Measurements from ENCODE around the gene CCL13. TPM values are rescaled to one million over a fixed set of nuclear protein-coding genes. Genes with fewer than 3 reads are reported as not detected.

CCL13 gene
- total and polyA plus RNA-seq, 8 donors = 0.65 to 29.5 (median 12.0) TPM; not detected in 4

- Histone ChIP-seq H3K36me3 (no peaks in the 10 kb centered on the region), H3K4me1 (no peaks in the 10 kb centered on the region), H3K27ac (no peak within 1 kb of the TSS), H3K27me3 (peaks cover 0 to 54% (median 0%) of the 10 kb centered on the region in 3 donors), H3K9me3 (no peaks in the 10 kb centered on the region), H3K4me3 (no peak within 1 kb of the TSS)
- 35 to 62% (median 43%) methylated on average over 5 of the region's 5 CpGs for WGBS, 5 donors
- no peak for TF ChIP-seq CTCF (IDR thresholded peaks at IDR 0.05)
- TF ChIP-seq EP300 (IDR thresholded peaks at IDR 0.05) = no peak
- no peak for TF ChIP-seq POLR2AphosphoS5 (IDR thresholded peaks at IDR 0.05)
- TF ChIP-seq POLR2A (IDR thresholded peaks at IDR 0.05) = no peak
- intact Hi-C loops (cut with DNase I; ENCODE audit: low total_unique reads) = loop anchor here (5.0 kb wide), 1 partner anchor 161 kb away; no protein-coding TSS in a partner anchor
- no peak for DNase-seq
These were observed 6.9 kb downstream of the CCL13 start, which contains the start of gene CCL1 for GRCh38 chr17:34363183-34363661. CCL1 (minus strand) TSS chr17:34363233; CDS start chr17:34363161, 72 bp downstream.

- no peak for DNase-seq
- H3K27ac ChIP-seq = no peak overlapping the region
- H3K27me3 ChIP-seq = peaks cover 0 to 55% (median 0%) of the 10 kb centered on the region in 3 donors
- H3K36me3 ChIP-seq = no peaks in the 10 kb centered on the region
- peaks cover 0 to 5% (median 0%) of the 10 kb centered on the region in 4 donors for H3K4me1 ChIP-seq
- no peaks in the 10 kb centered on the region for H3K9me3 ChIP-seq
- 57 to 100% (median 78%) methylated on average over 2 of the region's 2 CpGs for WGBS, 5 donors
- no peak for TF ChIP-seq POLR2A (IDR thresholded peaks at IDR 0.05)
- no peak for TF ChIP-seq CTCF (IDR thresholded peaks at IDR 0.05)
- no peak for TF ChIP-seq POLR2AphosphoS5 (IDR thresholded peaks at IDR 0.05)
- no peak for TF ChIP-seq EP300 (IDR thresholded peaks at IDR 0.05)
- H3K4me3 ChIP-seq = no peak overlapping the region
- intact Hi-C loops (cut with DNase I; ENCODE audit: low total_unique reads) = loop anchor here (5.0 kb wide), 1 partner anchor 162 kb away; no protein-coding TSS in a partner anchor
These were observed 8.5 kb downstream of the CCL13 start for GRCh38 chr17:34364751-34365150.

- Histone ChIP-seq H3K4me3 (no peak overlapping the region), H3K27me3 (peaks cover 0 to 55% (median 0%) of the 10 kb centered on the region in 3 donors), H3K27ac (no peak overlapping the region), H3K9me3 (no peaks in the 10 kb centered on the region), H3K36me3 (no peaks in the 10 kb centered on the region), H3K4me1 (peaks cover 0 to 5% (median 0%) of the 10 kb centered on the region in 4 donors)
- intact Hi-C loops (cut with DNase I; ENCODE audit: low total_unique reads) = no loop called here
- WGBS, 5 donors = 60 to 68% (median 68%) methylated on average over 2 of the region's 2 CpGs
- DNase-seq = no peak
- TF ChIP-seq POLR2A (IDR thresholded peaks at IDR 0.05) = no peak
- TF ChIP-seq CTCF (IDR thresholded peaks at IDR 0.05) = no peak
- no peak for TF ChIP-seq POLR2AphosphoS5 (IDR thresholded peaks at IDR 0.05)
- TF ChIP-seq EP300 (IDR thresholded peaks at IDR 0.05) = no peak
These were observed 9.1 kb downstream of the CCL13 start for GRCh38 chr17:34365340-34365739.

GRCh38 chr17:34366010-34366409 lies 9.7 kb downstream of the CCL13 start:
- TF ChIP-seq CTCF (IDR thresholded peaks at IDR 0.05) (no peak), POLR2A (IDR thresholded peaks at IDR 0.05) (no peak), POLR2AphosphoS5 (IDR thresholded peaks at IDR 0.05) (no peak), EP300 (IDR thresholded peaks at IDR 0.05) (no peak)
- Histone ChIP-seq H3K36me3 (no peaks in the 10 kb centered on the region), H3K4me1 (peaks cover 0 to 5% (median 0%) of the 10 kb centered on the region in 4 donors), H3K27ac (no peak overlapping the region), H3K4me3 (no peak overlapping the region), H3K9me3 (no peaks in the 10 kb centered on the region), H3K27me3 (peaks cover 0 to 55% (median 0%) of the 10 kb centered on the region in 3 donors)
- WGBS, 5 donors = 7 to 29% (median 20%) methylated on average over 1 of the region's 1 CpG
- DNase-seq = no peak
- intact Hi-C loops (cut with DNase I; ENCODE audit: low total_unique reads) = no loop called here
